ENCODE measurements around the gene CAPS.
"Not testable (repeated sequence)": the region's sequence is repeated elsewhere in the genome, so short reads cannot be mapped to it uniquely, and the experiment has no call there.

Gene CAPS

DNA sequence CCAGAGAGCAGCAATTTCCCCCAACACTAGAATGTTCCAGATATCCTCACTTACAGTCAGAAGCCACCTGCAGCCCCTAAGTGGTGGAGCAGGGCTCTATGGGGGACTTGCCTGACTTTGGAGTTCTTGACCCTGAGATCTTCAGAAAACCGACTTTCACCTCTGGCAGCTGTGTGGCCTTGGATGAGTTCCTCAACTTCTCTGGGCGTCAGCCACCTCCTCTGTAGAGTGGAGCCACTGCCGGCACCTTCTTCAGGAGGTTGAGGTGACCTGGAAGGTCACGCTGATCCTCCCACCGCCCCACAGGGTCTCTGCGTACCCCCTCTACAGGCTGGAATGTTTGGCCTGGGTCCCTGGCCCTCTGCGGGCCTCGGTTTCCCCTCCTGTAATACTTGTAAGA is 36.6 kb upstream of the CAPS start:
- POLR2A ChIA-PET: no interaction called here
- DNase-seq (ENCODE audit: extremely low spot score): no peak
- TF ChIP-seq, protein P1, sequence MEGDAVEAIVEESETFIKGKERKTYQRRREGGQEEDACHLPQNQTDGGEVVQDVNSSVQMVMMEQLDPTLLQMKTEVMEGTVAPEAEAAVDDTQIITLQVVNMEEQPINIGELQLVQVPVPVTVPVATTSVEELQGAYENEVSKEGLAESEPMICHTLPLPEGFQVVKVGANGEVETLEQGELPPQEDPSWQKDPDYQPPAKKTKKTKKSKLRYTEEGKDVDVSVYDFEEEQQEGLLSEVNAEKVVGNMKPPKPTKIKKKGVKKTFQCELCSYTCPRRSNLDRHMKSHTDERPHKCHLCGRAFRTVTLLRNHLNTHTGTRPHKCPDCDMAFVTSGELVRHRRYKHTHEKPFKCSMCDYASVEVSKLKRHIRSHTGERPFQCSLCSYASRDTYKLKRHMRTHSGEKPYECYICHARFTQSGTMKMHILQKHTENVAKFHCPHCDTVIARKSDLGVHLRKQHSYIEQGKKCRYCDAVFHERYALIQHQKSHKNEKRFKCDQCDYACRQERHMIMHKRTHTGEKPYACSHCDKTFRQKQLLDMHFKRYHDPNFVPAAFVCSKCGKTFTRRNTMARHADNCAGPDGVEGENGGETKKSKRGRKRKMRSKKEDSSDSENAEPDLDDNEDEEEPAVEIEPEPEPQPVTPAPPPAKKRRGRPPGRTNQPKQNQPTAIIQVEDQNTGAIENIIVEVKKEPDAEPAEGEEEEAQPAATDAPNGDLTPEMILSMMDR (IDR thresholded peaks at IDR 0.05; ENCODE audit: control extremely low read depth, extremely low read depth, low read depth, missing control alignments): no peak
- CTCF ChIA-PET: interaction anchor here (0.8 to 0.9 kb wide), 2 partner anchors 68 to 90 kb away, joined by 3 read pairs; no protein-coding TSS in a partner anchor

DNA sequence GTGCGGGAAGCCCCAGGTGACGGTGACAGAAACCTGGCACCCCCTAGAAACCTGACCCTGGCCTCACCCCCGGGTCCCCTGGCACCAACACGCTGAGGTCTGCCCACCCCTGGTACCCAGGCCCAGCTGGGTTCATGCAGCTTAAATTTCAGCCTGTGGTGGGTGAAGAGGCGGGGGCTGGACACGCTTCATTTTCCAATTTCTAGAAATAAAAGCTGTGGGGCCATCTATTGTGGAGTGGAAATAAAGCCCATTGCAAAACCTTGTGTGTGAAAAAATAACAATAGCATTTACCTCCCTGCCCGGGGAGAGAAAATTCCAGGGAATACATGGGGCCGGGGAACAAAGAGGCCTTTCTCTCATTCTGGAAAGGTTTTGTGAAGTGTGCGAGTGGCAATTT is 36.2 kb upstream of the CAPS start:
- TF ChIP-seq, protein P1 (IDR thresholded peaks at IDR 0.05; ENCODE audit: control extremely low read depth, extremely low read depth, low read depth, missing control alignments): no peak
- ChIA-PET POLR2A (no interaction called here), CTCF (interaction anchor here (0.8 to 0.9 kb wide), 2 partner anchors 69 to 90 kb away, joined by 3 read pairs; no protein-coding TSS in a partner anchor)
- DNase-seq (ENCODE audit: extremely low spot score): no peak

DNA sequence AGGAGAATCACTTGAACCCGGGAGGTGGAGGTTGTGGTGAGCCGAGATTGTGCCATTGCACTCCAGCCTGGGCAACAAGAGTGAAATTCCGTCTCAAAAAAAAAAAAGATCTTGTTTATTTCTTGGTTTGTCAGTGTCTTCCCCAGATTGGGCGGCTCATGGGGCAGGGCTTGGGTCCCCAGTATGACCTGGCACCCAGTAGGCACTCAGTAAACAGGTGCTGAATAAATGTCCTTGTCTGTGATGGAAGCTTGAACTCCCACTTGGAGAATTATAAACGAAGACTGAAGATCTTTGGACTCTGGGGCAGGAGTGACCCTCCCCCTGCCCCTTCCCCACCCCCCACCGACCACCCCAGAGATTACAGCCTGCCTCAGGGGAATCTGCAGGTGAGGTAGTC is 33.9 kb upstream of the CAPS start:
- ChIA-PET POLR2A (no interaction called here), CTCF (no interaction called here)
- TF ChIP-seq, protein P1 (IDR thresholded peaks at IDR 0.05; ENCODE audit: control extremely low read depth, extremely low read depth, low read depth, missing control alignments): no peak
- DNase-seq (ENCODE audit: extremely low spot score): no peak

DNA sequence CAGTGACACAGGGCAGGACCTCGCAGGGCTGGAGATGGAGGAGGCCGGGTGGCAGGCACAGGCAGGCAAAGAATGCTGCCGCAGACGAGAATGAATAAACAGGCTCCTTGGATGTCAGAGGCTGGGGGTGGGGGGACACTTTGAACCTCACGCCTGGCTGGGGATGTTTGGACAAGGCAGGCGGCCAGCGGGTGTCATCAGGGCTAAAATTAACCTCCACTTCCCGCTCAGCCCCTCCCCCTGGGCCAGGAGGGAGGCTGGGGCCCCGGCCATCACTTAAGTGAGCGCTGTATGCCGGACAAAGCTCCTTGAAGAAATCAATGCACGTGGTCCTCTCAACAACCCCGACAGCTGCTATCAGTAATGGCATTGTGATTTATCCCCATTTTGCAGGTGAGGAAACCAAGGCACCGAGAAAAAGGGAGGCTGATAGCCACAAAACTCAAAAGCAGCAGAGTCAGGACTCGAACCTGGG is 33.4 kb upstream of the CAPS start:
- DNase-seq (ENCODE audit: extremely low spot score): no peak
- TF ChIP-seq, protein P1 (IDR thresholded peaks at IDR 0.05; ENCODE audit: control extremely low read depth, extremely low read depth, low read depth, missing control alignments): no peak
- CTCF ChIA-PET: no interaction called here
- POLR2A ChIA-PET: no interaction called here

DNA sequence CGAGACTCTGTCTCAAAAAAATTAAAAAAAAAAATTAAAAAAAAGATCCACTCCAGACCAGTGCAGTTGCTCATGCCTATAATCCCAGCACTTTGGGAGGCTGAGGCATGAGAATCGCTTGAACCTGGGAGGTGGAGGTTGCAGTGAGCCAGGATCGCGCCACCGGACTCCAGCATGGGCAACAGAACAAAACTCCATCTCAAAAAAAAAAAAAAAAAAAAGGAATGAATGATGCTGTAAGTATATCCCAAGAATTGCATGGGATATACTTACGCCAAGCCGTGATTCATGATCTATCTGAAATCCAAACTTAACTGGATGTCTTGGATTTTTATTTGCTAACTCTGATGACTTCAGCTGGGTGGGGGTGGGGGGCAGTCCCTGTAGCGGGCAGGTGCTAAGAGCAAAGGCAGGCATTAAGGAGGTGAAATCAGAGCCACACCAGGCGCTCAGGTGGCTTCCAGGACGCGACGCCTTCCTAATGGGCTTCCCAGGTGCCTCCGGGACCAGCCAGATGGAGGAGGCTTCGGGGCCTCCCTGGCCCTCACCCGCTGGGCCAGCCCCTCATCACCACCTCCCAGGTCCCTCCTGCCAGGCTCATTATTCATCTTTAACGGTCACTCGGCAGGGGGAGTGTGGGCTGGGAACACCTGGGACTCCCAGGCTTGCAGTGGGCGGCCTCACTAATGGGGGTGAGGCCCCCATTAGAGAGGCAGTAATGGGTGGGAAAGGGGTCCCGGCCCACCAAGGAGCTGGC is 32.3 kb upstream of the CAPS start:
- DNase-seq (ENCODE audit: extremely low spot score): no peak
- ChIA-PET CTCF (interaction anchor here (2.9 kb wide), 1 partner anchor 12 kb away, joined by 7 read pairs; no protein-coding TSS in a partner anchor), POLR2A (interaction anchor here (0.6 kb wide), 1 partner anchor 165 kb away, joined by 3 read pairs; no protein-coding TSS in a partner anchor)
- TF ChIP-seq, protein P1 (IDR thresholded peaks at IDR 0.05; ENCODE audit: control extremely low read depth, extremely low read depth, low read depth, missing control alignments): no peak

DNA sequence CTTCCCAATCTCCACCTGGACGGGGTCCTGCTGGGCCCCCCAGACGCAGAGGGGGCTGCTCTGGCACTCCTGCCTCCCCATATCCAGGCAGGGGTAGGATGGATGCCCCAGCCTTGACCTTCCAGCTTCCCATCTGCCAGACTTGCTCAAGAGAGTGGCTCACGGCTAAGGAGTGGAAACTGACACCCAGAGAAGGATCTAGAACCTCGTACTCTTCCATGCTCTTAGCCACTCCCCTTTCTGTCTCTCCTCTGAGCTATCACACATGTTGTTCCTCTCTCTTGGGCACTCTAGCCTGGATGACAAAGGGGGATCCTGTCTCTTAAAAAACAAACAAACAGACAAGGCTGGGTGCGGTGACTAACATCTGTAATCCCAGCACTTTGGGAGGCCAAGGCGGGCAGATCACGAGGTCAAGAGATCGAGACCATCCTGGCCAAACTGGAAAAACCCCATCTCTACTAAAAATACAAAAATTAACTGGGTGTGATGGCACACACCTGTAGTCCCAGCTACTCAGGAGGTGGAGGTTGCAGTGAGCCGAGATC is 31.6 kb upstream of the CAPS start:
- no peak for DNase-seq (ENCODE audit: extremely low spot score)
- TF ChIP-seq, protein P1 (IDR thresholded peaks at IDR 0.05; ENCODE audit: control extremely low read depth, extremely low read depth, low read depth, missing control alignments): no peak
- CTCF ChIA-PET: interaction anchor here (2.9 kb wide), 1 partner anchor 11 kb away, joined by 7 read pairs; no protein-coding TSS in a partner anchor
- POLR2A ChIA-PET: no interaction called here

DNA sequence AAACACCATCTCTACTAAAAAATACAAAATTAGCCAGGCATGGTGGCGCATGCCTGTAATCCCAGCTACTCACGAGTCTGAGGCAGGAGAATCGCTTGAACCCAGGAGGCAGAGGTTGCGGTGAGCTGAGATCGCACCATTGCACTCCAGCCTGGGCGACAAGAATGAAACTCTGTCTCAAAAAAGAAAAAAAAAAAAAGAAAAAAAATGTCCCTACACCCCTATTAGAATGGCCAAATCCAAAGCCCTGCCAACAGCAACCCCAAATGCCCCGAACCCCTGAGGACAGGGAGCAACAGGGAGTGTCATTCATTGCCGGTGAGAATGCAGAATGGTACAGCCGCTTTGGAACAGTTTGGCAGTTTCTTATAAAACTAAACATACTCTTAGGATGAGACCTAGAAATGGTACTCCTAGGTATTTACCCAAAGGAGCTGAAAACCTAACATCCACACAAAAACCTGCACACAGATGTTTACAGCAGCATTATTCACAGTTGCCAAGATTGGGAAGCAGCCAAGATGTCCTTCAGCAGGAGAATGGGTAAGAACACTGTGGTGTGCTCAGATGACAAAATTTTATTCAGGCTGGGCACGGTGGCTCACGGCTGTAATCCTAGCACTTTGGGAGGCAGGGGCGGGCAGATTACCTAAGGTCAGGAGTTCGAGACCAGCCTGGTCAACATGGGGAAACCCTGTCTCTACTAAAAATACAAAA is 30.7 kb upstream of the CAPS start:
- DNase-seq (ENCODE audit: extremely low spot score); POLR2A ChIA-PET: not testable (repeated sequence)
- CTCF ChIA-PET: interaction anchor here (1.0 to 2.9 kb wide), 2 partner anchors 10 to 79 kb away, joined by 3 to 7 read pairs; no protein-coding TSS in a partner anchor

DNA sequence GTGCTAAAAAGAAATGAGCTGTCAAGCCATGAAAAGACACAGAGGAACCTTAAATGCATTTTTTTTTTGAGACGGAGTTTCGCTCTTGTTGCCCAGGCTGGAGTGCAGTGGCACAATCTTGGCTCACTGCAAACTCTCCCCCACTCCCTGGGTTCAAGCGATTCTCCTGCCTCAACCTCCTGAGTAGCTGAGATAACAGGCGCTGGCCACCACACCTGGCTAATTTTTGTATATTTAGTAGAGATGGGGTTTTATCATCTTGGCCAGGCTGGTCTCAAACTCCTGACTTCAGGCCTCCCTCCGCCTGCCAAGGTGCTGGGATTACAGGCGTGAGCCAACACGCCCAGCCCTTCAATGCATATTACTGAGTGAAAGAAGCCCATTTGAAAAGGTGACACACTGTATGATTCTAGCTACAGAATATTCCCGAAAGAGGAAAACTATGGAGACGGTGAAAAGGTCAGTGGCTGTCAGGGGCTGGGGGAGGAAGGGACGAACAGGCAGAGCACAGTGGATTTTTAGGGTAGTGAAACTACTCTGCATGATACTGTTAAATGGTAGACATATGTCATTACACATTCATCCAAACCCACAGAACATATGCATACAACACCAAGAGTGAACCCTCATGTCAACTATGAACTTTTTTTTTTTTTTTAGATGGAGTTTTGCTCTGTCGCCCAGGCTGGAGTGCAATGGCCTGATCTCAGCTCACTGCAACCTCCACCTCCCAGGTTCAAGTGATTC is 29.8 kb upstream of the CAPS start:
- DNase-seq (ENCODE audit: extremely low spot score); POLR2A ChIA-PET: not testable (repeated sequence)
- CTCF ChIA-PET: interaction anchor here (1.0 to 2.9 kb wide), 3 partner anchors 9 to 80 kb away, joined by 3 to 7 read pairs (median 3); no protein-coding TSS in a partner anchor
